Tibial nerve (tissue), 4 donors: ENCODE data around the gene MANBA. TPM values are rescaled to one million over a fixed set of nuclear protein-coding genes. Genes with fewer than 3 reads are reported as not detected.
"Not testable (repeated sequence)": the region's sequence is repeated elsewhere in the genome, so short reads cannot be mapped to it uniquely, and the experiment has no call there.

Experiments used
- DNase-seq, 2 donors: peaks; one replicate each; pipeline ENCODE4 v3.0.0-alpha.2; 2019; ENCODE audit warnings: low spot score in 2 of 2
- H3K27ac ChIP-seq, 4 donors: fragments of 200-600 bp; sonication (generic) in 3 of 4; one replicate each; pipeline ENCODE4 v1.5.1; 2017 to 2019; ENCODE audit warnings: mild to moderate bottlenecking in 1 of 4
- H3K27me3 ChIP-seq, 2 donors: fragments of 200-600 bp; sonication (generic) in 1 of 2; one replicate each; pipeline versions ENCODE4 v1.5.1 to v1.6.0; 2017 to 2019
- H3K36me3 ChIP-seq, 3 donors: fragments of 200-600 bp; sonication (generic); one replicate each; pipeline ENCODE4 v1.5.1; 2018 to 2019
- H3K4me1 ChIP-seq, 4 donors: fragments of 200-600 bp; sonication (generic) in 3 of 4; one replicate each; pipeline ENCODE4 v1.5.1; 2017 to 2019
- H3K4me3 ChIP-seq, 4 donors: fragments of 200-600 bp; sonication (generic) in 3 of 4; one replicate each; pipeline ENCODE4 v1.5.1; 2017 to 2019; ENCODE audit warnings: mild to moderate bottlenecking in 1 of 4, moderate library complexity in 1 of 4
- H3K9me3 ChIP-seq, 4 donors: fragments of 200-600 bp; sonication (generic) in 3 of 4; one replicate each; pipeline ENCODE4 v1.5.1; 2017 to 2019
- CTCF ChIP-seq, 5 experiments: fragments of 200-600 bp in 3 of 5; fragments of 450-650 bp in 2 of 5; sonication (generic) in 3 of 5; IDR thresholded peaks; one replicate each; pipeline ENCODE4 v1.5.1; 2016 to 2019; ENCODE audit warnings: antibody characterized with exemption in 5 of 5, mild to moderate bottlenecking in 3 of 5, moderate library complexity in 2 of 5
- EP300 ChIP-seq, 2 donors: sonication (generic); formaldehyde crosslinking; IDR thresholded peaks; one replicate each; pipeline ENCODE4 v1.6.1; 2017; ENCODE audit warnings: antibody characterized with exemption in 2 of 2, mild to moderate bottlenecking in 1 of 2
- POLR2A ChIP-seq, 2 donors: fragments of 450-650 bp; IDR thresholded peaks; one replicate each; pipeline ENCODE4 v1.6.1; 2017; ENCODE audit warnings: antibody characterized with exemption in 2 of 2, mild to moderate bottlenecking in 2 of 2, moderate library complexity in 2 of 2
- WGBS, 2 donors: methylation state at CpG; one replicate each; pipeline ENCODE4 v1.1.5; 2018; 5-methylcytosine and 5-hydroxymethylcytosine counted together
- total RNA-seq, 4 donors: library from RNA; depleted of rRNA; stranded (reverse); fragments of >200 nt; gene quantifications; one replicate each; pipeline ENCODE4 v1.1.0, GENCODE V29; 2016

The MANBA gene
- total RNA-seq, 4 donors from 2014 or later = 26.1 to 38.1 (median 31.9) TPM

- peaks cover 0 to 7% (median 0%) of the 10 kb centered on the region in 4 donors for H3K9me3 ChIP-seq
- no peak overlapping the region for H3K4me3 ChIP-seq
- TF ChIP-seq EP300 (IDR thresholded peaks at IDR 0.05) (no peak), CTCF (IDR thresholded peaks at IDR 0.05) (no peak), POLR2A (IDR thresholded peaks at IDR 0.05) (no peak)
- no peak overlapping the region for H3K27ac ChIP-seq
- no peak for DNase-seq
- no peaks in the 10 kb centered on the region for H3K4me1 ChIP-seq
- H3K36me3 ChIP-seq = peaks cover 0 to 25% (median 0%) of the 10 kb centered on the region in 3 donors
- WGBS, 2 donors = 53 to 56% methylated on average over 3 of the region's 3 CpGs
- H3K27me3 ChIP-seq = no peaks in the 10 kb centered on the region
These were observed 47.7 kb downstream of the MANBA start for GRCh38 chr4:102713096-102713495.

GRCh38 chr4:102710986-102711385 lies 49.8 kb downstream of the MANBA start:
- TF ChIP-seq CTCF (IDR thresholded peaks at IDR 0.05) (no peak), EP300 (IDR thresholded peaks at IDR 0.05) (no peak)
- Histone ChIP-seq H3K4me1 (no peaks in the 10 kb centered on the region), H3K27ac (no peak overlapping the region), H3K36me3 (peaks cover 0 to 24% (median 0%) of the 10 kb centered on the region in 3 donors), H3K27me3 (no peaks in the 10 kb centered on the region), H3K9me3 (peaks cover 0 to 10% (median 1%) of the 10 kb centered on the region in 4 donors), H3K4me3 (no peak overlapping the region)
- DNase-seq = no peak
- 97 to 98% methylated on average over 3 of the region's 3 CpGs for WGBS, 2 donors

- not testable (repeated sequence) for DNase-seq, H3K4me1 ChIP-seq, H3K27me3 ChIP-seq, H3K27ac ChIP-seq, H3K4me3 ChIP-seq
- 95% methylated on average over 1 of the region's 1 CpG for WGBS, 2 donors
- Histone ChIP-seq H3K36me3 (peaks cover 0 to 23% (median 0%) of the 10 kb centered on the region in 3 donors), H3K9me3 (peaks cover 0 to 10% (median 1%) of the 10 kb centered on the region in 4 donors)
These were observed 51.7 kb downstream of the MANBA start for GRCh38 chr4:102709060-102709459.

GRCh38 chr4:102707150-102707549 lies 53.6 kb downstream of the MANBA start:
- no peak for DNase-seq
- WGBS, 2 donors = 78 to 88% methylated on average over 1 of the region's 1 CpG
- Histone ChIP-seq H3K27me3 (no peaks in the 10 kb centered on the region), H3K27ac (no peak overlapping the region), H3K9me3 (peaks cover 0 to 10% (median 1%) of the 10 kb centered on the region in 4 donors), H3K4me1 (no peaks in the 10 kb centered on the region), H3K4me3 (no peak overlapping the region), H3K36me3 (peaks cover 0 to 18% (median 0%) of the 10 kb centered on the region in 3 donors)
- TF ChIP-seq EP300 (IDR thresholded peaks at IDR 0.05) (no peak), CTCF (IDR thresholded peaks at IDR 0.05) (no peak), POLR2A (IDR thresholded peaks at IDR 0.05) (no peak)

- WGBS, 2 donors = 100% methylated on average over 1 of the region's 1 CpG
- TF ChIP-seq EP300 (IDR thresholded peaks at IDR 0.05) = no peak
- TF ChIP-seq CTCF (IDR thresholded peaks at IDR 0.05) = no peak
- no peak for TF ChIP-seq POLR2A (IDR thresholded peaks at IDR 0.05)
- Histone ChIP-seq H3K27me3 (no peaks in the 10 kb centered on the region), H3K4me3 (no peak overlapping the region), H3K9me3 (peaks cover 0 to 6% (median 1%) of the 10 kb centered on the region in 4 donors), H3K27ac (no peak overlapping the region), H3K4me1 (no peaks in the 10 kb centered on the region), H3K36me3 (peaks cover 0 to 8% (median 0%) of the 10 kb centered on the region in 3 donors)
- no peak for DNase-seq
These were observed 55.3 kb downstream of the MANBA start for GRCh38 chr4:102705391-102705935.
